RWPE1 (cell line): ENCODE results near the gene ZNF18.

Source experiments
- CTCF ChIA-PET: fragments of 350-600 bp; sonication (Branson Sonifier 250); formaldehyde crosslinking; extraction: SDS; loops from one replicate; lab custom pipeline; 2021; lab: Yijun Ruan, JAX
- POLR2A ChIA-PET: fragments of 400-600 bp; formaldehyde crosslinking; extraction: SDS; loops from one replicate; lab custom pipeline; 2020; ENCODE audit warnings: antibody characterized with exemption; ENCODE audit not compliant: low non-redundant PET; lab: Yijun Ruan, JAX
- DNase-seq: peaks from one replicate; pipeline ENCODE4 v3.0.0; 2012; ENCODE audit warnings: low spot score
- H3K27ac ChIP-seq: fragments of 450-650 bp; 2 replicates; pipeline ENCODE4 v1.5.1; 2017
- CTCF ChIP-seq: fragments of 450-650 bp; conservative IDR thresholded peaks from 2 replicates; pipeline ENCODE4 v1.5.1; 2017; ENCODE audit warnings: low read depth, mild to moderate bottlenecking

Gene ZNF18

GRCh38 chr17:11991461-11991860, 5.8 kb downstream of the ZNF18 start:
- H3K27ac ChIP-seq, result no peak overlapping the region
- TF ChIP-seq CTCF, result no peak
- CTCF ChIA-PET, result interaction anchor here (1.0 kb wide), 1 partner anchor 11 kb away, joined by 4 read pairs; no protein-coding TSS in a partner anchor
- POLR2A ChIA-PET, result no interaction called here
- no peak for DNase-seq

DNA sequence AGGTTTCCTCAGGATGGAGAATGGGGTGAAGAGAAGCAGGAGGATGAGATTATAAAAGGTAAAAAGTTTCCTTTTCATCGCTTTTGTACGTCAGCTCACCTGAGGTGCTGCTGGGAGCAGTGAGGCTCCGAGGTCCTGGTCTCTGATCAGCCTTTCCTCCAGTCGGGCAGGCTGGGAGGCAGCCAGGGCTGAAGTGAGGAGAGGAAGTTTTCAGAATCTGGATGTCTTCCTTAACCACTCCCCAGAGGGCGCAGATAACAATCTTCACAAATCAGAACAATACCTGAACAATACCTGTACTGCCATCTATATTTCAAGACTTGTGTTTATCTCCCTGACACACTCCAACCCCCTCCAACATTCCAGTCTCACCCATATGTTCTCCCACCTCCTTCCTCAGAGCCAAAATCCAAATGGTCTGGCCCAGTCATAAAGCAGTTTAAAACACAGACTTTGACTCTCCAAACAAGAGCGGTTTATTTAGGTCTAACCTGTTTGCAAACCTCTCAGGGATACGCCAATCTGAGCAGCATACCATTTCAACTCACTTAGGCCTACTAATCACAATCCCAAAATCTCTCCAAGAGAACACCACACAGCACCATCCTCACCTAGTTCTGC, 6.8 kb downstream of the ZNF18 start:
- POLR2A ChIA-PET, result no interaction called here
- CTCF ChIA-PET, result no interaction called here
- no peak for DNase-seq
- no peak overlapping the region for H3K27ac ChIP-seq
- TF ChIP-seq CTCF, result no peak

- DNase-seq, result peak; percentile 41
- H3K27ac ChIP-seq, result no peak overlapping the region
- ChIA-PET CTCF (interaction anchor here (0.8 to 1.0 kb wide), 2 partner anchors 51 to 84 kb away, joined by 3 read pairs; no protein-coding TSS in a partner anchor), POLR2A (no interaction called here)
- TF ChIP-seq CTCF, result peak; percentile 58
Measured at GRCh38 chr17:11986942-11987329, 10.3 kb downstream of the ZNF18 start.

- TF ChIP-seq CTCF, result no peak
- ChIA-PET POLR2A (no interaction called here), CTCF (interaction anchor here (0.8 to 1.0 kb wide), 2 partner anchors 51 to 84 kb away, joined by 3 read pairs; no protein-coding TSS in a partner anchor)
- DNase-seq, result no peak
- H3K27ac ChIP-seq, result no peak overlapping the region
Measured at GRCh38 chr17:11986179-11986941, 10.9 kb downstream of the ZNF18 start.

DNA sequence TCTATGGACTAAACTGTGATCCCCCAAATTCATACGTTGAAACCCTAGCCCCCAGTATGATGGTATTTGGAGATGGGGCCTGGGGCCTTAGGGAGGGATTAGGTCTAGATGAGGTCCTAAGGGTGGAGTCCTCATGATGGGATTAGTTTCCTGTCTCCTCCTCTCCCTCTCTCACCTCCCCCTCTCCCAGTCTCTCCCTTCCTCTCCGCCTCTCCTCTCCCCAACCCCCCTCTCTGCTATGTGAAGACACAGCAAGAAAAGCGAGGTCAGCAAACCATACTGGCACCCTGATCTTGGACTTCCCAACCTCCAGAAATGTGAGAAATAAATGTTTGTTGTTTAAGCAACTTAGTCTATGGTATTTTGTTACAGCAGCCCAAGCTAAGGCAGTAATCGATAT, 15.4 kb downstream of the ZNF18 start:
- no peak overlapping the region for H3K27ac ChIP-seq
- TF ChIP-seq CTCF, result no peak
- DNase-seq, result no peak
- ChIA-PET POLR2A (interaction anchor here (1.1 kb wide), 1 partner anchor 15 kb away, joined by 3 read pairs; no protein-coding TSS in a partner anchor), CTCF (interaction anchor here (0.6 to 0.7 kb wide), 2 partner anchors 82 to 83 kb away, joined by 3 read pairs; no protein-coding TSS in a partner anchor)

DNA sequence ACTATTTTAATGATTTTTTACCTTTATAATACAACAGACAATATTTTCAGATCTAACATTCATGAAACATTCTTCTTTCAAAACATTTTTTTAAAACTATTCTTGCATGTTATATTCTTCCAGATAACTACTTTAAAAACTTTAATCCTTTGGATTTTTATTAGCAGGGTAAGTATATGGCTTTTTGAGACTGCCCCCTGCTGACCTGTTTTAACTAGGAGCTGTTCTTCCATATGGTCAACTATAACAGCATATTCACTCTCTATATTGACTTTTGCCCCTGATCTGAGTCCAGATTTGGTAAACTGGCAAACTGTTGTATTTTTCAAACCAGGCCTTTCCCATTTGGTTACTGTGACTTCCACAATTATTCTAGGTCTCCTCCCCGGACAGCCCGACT, 16.5 kb downstream of the ZNF18 start:
- TF ChIP-seq CTCF, result peak; percentile 17; the same call in 1 of the 2 replicates
- ChIA-PET POLR2A (interaction anchor here (0.5 kb wide), 1 partner anchor 17 kb away, joined by 15 read pairs; the partner anchor contains the start of gene ZNF18), CTCF (interaction anchor here (0.6 to 0.8 kb wide), 4 partner anchors 11 to 1351 kb away, joined by 3 to 4 read pairs (median 4); no protein-coding TSS in a partner anchor)
- DNase-seq, result no peak
- H3K27ac ChIP-seq, result no peak overlapping the region
